Hypothalamus (tissue), 51 donors: Measurements from ENCODE around the gene COMT.

Experiments
- DNase-seq, 51 donors: peaks; one replicate each; lab custom pipeline; 2025; lab: John Stamatoyannopoulos, UW

The COMT gene

DNA sequence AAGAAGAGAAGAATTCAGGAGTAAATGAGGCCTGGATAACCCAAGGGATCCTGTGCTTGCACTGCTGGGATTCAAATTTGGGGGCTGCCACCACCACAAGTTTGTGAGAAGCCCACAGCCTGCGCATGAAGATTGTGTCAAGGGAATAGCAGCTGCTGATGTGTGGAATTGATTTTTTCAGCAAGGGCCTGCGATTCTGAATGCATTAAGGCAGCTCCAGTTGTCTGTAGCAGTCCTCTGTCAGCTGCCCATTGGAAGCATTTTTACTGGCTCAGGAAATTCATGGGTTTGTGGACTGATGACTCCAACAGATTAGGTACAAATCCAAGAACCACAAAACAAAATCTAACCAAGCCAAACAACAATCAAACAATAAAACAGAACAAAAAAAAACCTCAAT lies 61.1 kb downstream of the COMT start:
- no peak for DNase-seq

DNA sequence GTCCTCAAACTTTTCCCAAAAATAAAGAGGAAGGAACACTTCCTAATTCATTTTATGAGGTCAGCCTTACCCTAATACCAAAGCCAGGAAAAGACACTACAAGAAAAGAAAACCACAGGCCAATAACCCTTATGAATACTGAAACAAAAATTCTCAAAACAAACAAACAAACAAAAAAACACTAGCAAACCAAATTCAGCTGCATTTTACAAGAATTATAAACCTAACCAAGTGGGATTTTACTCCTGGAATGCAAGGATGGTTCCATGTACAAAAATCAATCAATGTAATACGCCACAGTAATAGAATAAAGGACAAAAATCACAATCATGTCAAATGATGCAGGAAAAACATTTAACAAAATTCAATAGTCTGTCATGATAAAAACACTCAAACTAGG lies 61.7 kb downstream of the COMT start:
- no peak for DNase-seq

DNA sequence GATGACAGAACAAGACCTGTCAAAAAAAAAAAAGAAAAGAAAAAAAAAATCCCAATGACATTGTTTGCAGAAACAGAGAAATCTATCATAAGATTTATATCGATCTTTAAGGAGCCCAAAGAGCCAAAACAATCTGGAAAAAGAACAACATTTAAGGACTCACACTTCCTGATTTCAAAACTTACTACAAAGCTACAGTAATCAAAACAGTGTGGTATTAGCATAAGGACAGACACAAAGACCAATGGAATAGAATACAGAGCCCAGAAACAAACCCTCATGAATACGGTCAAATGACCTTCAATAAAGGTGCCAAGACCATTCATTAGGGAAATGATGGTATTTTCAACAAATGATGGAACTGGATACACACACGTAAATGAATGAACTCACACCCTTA lies 62.9 kb downstream of the COMT start:
- no peak for DNase-seq

DNA sequence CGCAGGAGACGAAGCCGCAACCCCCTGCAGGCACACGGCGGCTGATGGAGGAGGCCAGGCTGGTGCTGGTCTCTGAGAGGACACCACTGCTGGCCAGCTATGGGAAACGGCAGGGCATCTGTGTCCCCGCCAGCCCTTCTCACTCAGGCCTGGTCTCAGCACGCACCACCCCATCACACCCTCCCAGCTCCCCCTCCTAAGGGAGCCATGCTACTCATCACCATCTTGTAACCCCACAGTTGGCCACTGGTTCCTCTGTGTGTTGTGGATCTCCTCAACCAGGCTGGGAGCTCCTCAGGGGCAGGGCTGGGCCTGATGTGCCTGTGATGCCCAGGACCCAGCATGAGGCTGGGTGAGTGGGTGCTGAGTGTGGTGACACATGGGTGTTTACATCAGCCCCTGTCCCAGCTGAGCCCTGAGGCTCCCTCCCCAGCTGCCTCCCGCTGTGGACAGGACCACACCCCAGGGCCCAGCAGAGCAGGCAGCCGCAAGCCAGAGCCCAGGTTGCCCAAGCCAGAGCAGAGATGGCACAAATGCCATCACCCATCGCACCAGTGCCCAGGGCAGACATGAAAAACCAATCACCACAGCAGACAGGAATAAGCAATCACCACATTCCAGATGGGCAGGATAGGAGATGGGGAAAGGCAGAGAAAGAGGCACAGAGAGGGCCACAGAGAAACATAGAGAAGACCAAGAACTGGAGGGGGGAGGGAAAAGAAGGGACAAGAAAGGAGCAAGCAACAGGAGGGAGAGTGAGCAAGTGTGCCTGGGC lies 66.8 kb downstream of the COMT start:
- no peak for DNase-seq

DNA sequence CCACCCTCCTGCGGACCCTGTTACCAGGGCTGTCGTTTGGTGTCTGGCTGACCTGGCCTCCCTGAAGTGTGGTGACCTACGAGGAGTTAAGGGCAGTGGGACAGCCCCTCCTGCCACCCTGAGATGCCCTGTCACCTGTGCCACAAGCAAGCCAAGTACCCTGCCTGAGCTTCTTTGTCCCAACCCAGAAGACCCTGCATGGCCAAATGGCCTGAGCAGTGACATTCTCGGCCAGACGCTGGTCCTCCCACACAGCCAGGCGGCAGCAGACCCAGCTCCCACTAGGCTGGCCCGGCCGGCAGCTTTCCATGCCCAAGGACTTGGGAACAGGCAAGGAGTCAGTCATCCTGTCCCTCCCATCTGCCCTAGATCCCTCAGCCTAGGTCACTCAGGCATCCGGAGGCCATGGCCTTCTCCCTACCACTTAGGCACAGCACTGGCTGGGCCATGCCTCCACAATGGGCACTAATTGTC lies 67.5 kb downstream of the COMT start:
- DNase-seq = no peak

DNA sequence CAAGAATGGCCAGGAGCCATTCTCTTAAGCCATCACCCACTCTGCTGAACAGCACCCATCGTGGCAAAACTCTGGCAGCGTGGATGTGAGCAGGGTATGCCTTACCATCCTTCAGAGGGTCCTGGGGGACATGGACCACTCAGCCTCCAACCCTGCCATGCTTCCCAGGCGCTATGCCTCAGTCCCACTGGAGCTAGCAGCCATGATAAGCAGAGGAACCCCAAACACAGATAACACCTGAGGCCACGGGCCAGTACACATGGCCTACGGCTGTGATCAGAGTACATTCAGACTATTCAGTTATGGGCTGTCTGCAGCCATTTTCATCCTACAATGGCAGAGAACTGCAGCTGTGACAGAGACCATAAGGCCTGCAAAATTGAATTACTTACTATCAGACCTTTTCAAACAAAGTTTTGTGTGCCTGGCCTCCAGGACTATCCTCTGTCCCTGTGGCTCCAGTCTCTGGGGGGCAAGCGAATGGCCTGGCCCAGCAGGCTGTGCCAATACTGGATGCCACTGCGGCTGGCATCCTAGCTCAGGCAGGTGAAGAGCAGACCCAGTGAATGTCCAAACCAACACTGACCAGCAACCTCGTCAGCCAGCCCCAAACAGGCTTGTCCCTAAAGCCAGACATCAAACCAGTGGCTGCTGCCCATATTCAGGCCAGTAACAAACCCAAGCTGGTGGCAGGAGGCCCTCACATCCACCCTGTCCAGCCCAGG lies 68.2 kb downstream of the COMT start:
- no peak for DNase-seq

DNA sequence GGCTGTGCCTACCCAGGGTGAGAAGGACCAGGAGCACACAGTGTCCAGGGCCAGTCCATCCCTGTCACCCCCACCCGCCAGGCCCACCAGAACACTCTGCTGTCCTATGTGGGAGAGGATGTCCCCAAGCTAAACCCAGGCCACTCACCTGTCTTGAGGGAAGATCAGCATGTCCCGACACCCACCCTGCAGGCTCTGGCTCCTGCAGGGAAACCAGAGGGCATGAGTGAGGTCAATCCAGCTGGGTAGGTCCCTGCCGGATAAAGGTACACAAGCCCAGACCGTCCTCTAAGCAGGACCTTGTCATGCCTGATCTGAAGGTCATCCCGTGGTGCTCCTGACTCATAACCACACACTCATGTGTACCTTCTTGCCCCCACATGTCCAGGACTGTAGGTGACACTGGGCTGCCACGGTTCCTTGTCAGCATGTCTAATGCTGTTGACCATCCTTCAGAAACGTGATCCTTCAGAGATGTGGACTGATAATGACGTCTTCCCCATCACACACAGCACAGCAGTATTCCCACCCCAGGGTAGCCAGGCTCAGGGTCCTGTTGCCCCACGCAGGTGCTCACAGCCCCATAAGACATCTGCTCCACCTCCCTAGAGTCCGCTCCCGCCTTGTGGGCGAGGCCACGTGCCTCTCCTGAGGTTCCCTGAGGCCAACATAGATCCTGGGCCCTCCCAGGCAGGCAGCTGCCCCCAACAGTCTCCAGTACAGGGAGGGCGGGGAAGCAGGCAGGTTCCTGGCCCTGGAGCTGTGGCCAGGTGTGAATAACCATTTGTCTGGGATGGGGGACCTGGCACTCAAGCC lies 68.9 kb downstream of the COMT start:
- DNase-seq = no peak

DNA sequence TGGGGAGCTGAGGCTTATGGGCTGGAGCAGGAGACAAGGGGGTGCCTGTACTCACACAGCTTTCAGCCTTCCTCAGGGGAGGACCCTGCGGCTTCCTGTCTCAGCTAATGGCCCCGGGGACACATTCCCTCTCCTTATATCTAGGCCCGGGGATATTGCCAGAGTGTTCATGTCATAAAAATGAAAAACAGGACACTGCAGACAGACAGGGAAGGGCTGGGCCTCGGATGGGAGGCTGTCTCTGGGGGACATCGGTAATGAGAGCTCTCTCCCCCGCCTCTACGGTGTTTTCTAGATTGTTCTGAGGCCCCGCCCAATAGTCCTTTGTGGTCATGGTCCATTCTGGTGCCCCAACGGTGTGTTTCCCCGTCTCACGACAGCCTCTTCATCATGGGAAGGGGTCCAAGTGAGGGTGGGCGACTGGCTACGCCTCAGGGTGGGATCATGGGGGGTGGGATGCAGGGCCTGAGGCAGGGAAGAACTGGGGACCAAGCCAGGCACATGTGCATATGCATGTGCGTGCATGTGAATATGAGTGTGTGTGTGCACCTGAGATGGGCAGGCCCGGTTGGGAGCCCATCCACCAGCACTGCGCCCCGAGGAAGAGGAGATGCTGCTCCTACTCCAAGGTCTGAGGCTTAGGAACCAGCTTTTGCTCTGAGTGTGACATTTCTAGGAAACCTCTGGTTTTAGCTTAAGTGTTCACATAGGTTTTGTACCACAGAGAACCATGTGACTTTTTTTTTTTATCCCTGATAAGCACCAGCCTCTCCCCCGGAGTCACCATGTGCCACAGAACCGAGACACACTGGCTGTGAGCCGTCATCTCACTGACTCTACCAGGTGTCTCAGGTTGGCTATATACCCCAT lies 69.8 kb downstream of the COMT start:
- DNase-seq = no peak

DNA sequence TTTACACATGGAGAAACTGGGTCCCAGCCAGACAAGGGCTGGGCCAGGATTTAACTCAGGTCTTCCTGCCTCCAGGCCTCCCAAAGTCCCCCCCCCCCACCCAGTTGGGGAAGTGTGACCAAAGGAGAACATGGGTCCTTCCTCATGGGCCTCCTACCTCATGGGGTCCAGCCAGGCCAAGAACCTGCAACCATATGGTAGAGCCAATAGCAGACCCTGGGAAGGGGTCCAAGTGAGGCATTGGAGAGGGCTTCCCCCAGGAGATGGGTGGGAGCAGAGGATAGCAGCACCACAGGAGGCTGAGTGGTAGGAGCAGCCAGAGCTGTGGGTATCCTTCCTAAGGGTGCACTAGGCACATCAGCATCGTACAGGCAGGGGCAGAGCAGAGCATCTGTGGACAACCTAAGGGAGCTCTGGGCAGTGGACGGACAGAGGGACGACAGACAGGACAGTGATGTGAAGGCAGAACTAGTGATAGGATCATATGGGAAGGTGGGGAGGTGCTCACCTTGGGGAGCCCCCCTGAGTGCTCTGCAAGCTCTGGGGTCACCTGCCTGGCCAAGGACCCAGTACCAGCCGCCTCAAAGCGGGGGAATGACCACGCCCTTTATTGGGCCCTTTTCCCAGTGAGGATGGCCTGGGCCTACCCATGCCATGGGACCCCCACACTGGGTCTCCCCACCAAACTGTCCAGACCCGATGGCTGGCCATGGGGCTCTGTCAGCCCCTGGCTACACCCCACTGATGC lies 70.6 kb downstream of the COMT start:
- DNase-seq = no peak

DNA sequence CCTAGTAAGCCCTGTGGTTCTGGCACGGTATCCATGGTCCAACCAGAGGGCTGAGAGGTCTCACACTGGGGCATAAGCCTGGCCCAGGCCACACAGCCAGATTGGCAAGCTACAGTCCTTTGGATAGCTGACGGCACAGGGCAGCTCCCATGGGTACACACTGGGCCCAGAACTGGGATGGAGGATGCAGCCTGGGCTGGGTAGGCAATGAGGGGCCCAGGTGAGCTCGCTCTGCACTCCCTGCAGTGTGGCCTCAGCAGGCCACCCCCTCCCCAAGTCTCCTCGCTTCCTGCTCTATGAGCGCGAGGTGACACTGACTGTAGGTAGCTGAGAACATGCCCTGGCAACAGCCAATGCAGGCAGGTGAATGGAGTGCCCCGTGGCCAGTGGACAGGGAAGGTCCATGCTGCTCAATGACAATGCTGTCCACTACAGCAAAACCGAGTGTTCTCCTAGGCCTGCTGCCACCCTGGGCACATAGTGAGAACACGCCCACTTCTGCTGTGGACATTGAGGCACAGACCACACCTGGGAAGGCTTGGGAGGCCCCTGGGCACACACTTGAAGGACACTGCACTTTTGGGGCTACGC lies 71.3 kb downstream of the COMT start:
- no peak for DNase-seq

DNA sequence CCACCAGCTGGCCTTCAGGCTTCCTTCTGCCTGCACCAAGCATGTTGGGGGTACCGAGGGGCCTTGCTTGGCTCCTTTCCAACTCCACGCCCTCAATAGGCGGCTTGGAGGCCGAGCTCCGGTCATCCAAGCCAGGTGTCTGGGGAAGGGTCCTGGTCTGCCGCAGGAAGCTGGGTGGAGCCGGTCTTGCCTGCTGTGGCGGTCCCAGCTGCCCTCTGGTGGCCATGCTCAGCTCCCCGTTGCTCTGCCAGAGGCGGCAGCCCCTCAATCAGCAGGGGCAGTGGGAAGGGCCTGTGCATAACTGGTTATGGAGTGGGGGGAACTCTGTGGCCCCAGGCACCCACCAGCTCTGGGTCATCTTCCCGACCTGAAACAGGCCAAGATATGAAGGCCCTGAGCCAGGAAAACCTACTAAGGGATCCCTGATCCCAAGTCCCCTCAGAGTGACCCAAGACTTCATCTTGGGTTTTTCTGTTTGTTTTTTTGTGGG lies 71.9 kb downstream of the COMT start:
- peak in 41 of 51 donors; percentile 14 to 71 (median 48) for DNase-seq

DNA sequence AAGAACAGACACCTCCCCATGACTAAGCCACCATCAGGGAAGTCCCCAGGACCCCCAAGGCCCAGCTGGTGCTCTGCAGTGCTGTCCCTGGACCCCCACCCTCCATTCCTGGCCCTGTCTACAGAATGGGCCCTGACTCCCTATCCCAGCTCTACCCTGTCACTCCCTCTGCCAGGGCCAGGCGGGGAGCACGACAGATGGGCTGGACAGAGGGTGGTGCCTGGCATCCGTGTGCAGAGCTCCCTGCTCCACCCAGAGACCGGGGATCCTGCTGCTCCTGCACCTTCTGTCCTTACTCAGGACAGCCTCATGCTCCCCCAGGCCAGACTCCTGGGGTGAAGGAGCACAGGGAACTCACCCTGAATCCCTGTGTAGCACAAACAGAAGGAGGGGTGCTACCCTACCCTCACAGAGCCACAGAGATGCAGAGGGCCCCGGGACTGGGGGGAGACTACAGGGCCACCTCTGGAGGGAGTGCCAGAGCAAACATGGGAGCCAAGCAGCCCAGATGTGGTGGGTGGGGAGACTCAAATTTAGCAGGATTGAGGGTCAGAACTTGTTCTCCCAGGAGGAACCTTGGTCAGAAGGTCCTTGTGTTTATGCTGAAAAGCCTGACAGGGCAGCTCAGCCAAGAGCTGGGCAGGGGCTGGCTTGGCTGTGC lies 73.1 kb downstream of the COMT start:
- DNase-seq = no peak

DNA sequence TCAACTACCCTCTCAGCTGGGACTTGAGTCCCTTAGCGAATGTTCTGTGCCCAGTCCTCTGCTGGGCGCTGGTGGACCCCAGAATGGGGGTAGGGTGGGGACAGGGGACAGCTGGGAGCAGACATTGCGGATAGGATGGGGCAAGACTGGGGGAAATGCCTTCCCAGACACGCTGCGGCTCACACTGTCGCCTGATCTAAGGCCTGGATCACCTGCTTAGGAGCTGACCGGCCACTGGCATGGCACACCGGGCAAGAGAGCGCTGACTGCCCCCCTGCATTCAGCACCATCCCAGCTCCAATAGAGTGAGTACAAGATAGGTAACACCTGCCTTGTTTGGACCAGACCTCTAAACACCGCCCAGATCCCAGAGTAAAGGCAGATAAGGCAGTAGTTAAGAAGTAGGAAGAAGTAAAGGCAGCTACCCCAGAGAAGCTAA lies 73.6 kb downstream of the COMT start:
- no peak for DNase-seq

DNA sequence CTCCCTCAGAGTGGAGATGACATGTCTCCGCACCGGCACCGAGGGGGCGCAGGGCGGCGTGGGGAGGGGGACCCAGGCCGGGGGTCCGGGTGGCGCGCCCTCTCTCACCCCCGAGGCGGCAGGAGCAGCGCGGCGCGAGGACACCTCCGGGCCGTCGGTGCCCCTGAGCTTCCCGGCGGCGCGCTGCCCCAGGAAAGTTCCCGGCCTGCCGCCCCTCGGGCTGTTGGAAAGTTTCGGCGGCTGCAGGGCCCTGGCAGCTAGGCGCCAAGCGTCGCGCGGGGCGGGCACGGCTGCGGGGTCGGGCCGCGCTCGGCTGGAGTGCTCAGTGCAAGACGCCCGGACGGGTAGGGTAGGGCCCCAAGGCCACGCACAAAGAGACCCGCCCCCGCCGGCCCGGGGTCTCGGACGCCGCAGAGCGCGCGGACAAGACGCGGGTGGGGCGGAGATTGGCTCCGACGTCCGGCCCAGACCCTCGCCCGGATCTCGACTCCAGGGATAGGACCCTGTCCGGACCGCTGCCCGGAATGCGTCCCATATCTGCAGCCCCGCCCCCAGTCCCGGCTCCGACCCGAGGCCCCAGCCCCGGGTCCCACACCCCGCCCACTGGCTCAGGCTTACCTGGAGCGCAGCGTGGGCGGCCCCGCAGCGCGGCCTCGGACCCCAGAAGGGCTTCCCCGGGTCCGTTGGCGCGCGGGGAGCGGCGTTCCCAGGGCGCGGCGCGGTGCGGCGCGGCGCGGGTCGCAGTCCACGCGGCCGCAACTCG lies 74.6 kb downstream of the COMT start:
- DNase-seq = peak in 1 of 51 donors; percentile 43

DNA sequence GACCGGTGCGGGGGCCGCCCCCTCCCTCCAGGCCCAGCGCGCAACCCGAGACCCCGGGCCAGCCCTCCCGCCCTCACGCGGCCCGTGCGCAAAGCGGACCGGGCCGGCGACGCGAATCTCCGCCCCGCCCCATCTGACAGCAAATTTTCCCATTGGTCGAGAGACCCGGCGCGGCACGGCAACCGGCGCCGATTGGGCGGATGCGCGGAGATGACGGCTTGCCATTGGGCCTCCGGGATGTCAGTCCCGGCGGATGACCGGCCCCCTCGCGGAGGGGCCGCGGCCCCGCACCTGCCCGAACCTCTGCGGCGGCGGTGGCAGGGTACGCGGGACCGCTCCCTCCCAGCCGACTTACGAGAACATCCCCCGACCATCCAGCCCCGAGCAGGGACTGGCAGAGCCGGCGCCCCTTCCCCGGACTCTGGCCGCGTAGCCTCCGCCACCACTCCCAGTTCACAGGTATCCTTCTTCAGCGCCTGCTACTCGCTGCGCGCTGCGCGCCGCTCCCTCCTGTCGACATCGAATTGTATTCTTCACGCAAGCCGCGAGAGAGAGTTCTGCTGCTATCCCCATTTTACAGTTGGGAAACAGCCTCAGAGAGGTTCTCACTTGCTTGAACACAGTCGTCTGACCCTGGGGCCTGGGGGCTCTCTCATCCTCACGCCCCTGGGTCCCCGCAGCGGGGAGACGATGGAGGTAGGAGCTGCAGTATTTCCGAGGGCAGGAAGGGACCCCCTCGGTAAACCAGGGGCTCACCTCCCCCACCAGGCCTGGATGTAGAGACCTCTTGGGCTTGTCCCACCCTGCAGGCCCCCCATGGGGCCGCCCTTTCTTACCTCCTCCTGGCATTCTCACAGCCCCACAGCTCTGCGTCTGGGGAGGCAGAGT lies 75.4 kb downstream of the COMT start, which contains the start of gene ARVCF:
Gene ARVCF, minus strand, starts transcription at position 90 of the 888 bp plus-strand sequence. CDS start 26,029 bp downstream, outside the sequence.
- DNase-seq = peak; percentile 37 to 94 (median 86)

DNA sequence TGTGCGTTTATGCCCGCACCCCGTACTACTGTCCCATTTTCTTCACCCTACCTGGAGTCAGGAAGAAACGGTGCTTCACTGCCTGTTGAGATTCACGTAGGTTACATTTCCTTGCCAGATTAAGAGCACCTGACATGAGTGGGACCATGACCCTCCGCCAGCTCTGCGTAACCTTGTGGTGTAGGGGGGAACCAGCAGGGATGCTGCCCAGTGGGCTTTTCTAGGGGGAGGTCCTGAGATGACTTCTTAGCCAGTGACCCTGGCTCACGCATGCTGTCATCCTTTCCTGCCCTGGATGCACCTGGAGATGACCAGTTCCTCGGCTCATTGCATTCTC lies 76.0 kb downstream of the COMT start:
- DNase-seq = no peak

DNA sequence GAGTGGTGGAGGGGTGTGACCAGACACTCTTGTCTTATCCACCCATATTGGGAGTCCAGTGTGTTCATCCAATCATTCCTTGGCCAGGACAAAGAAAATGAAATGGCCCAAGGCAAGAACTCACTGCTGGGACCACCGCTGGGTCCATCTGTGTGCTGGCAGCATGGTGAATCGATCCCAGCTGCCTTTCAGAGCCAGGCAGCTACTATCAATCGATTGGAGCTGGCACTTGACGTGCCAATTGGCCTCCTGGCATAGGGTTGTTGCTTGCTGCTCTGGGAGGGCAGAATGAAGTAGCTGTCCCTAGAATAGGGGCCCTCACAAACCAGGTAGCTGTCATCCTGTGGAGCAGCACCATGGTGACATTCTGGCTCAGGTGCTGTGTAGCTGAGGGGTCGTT lies 76.4 kb downstream of the COMT start:
- DNase-seq = no peak
